H1 (cell line): Measurements from ENCODE around the gene CD180. TPM values are rescaled to one million over a fixed set of nuclear protein-coding genes. Genes with fewer than 3 reads are reported as not detected.

ENCODE experiments used
- CTCF ChIA-PET: fragments of 300-600 bp; sonication (Branson Sonifier 250); formaldehyde crosslinking; loops from one replicate; lab custom pipeline; 2021; ENCODE audit not compliant: partially characterized antibody; lab: Charles Lee
- POLR2A ChIA-PET: fragments of 300-600 bp; sonication (Branson Sonifier 250); formaldehyde crosslinking; loops from one replicate; lab custom pipeline; 2021; ENCODE audit warnings: inconsistent platforms; ENCODE audit not compliant: partially characterized antibody; lab: Charles Lee
- DNase-seq, 2 experiments: peaks; one replicate each; pipeline versions ENCODE4 v3.0.0 to v3.0.0-alpha.2; 2010 to 2022; ENCODE audit warnings: low spot score in 2 of 2, low read depth in 1 of 2, mixed read lengths in 1 of 2
- FAIRE-seq: peaks from 2 replicates; lab custom pipeline; 2011; peaks lifted over from hg19 to GRCh38; lab: Jason Lieb, UNC
- H2AFZ ChIP-seq: 2 replicates; pipeline ENCODE4 v1.8.1; 2012; ENCODE audit warnings: low read length, inconsistent platforms
- H2AK5ac ChIP-seq: 2 replicates; pipeline ENCODE4 v1.6.1; 2013; ENCODE audit warnings: low read depth, low read length
- H2BK120ac ChIP-seq: replicated peaks from 2 replicates; pipeline ENCODE3; 2013; ENCODE audit warnings: low read depth, low read length, inconsistent platforms
- H2BK12ac ChIP-seq: 2 replicates; pipeline ENCODE4 v1.6.1; 2013; ENCODE audit warnings: low read depth, low read length
- H2BK15ac ChIP-seq: 2 replicates; pipeline ENCODE4 v1.6.1; 2013; ENCODE audit warnings: low read length
- H2BK20ac ChIP-seq: 2 replicates; pipeline ENCODE4 v1.6.1; 2013; ENCODE audit warnings: low read length
- H2BK5ac ChIP-seq: 2 replicates; pipeline ENCODE4 v1.6.1; 2013; ENCODE audit warnings: low read depth, low read length
- H3K14ac ChIP-seq: 2 replicates; pipeline ENCODE4 v1.6.1; 2013; ENCODE audit warnings: inconsistent platforms; ENCODE audit not compliant: insufficient read length
- H3K18ac ChIP-seq: 2 replicates; pipeline ENCODE4 v1.6.1; 2013; ENCODE audit warnings: low read length; ENCODE audit errors: extremely low read depth
- H3K23ac ChIP-seq: 2 replicates; pipeline ENCODE4 v1.6.1; 2013; ENCODE audit warnings: inconsistent platforms; ENCODE audit not compliant: insufficient read length
- H3K23me2 ChIP-seq: 2 replicates; pipeline ENCODE4 v1.6.1; 2013; ENCODE audit warnings: low read depth, low read length
- H3K27ac ChIP-seq: 2 replicates; pipeline ENCODE4 v1.6.1; 2011; ENCODE audit warnings: low read depth, low read length, inconsistent platforms
- H3K27me3 ChIP-seq, 4 experiments: replicated peaks in 1 of 4; 1 replicate in 1 of 4; 2 replicates in 3 of 4; pipeline versions ENCODE4 v1.6.1 to v1.8.1; 2011 to 2013; ENCODE audit warnings: low read length in 3 of 4, mild to moderate bottlenecking in 3 of 4, inconsistent platforms in 2 of 4, mixed read lengths in 2 of 4, moderate library complexity in 1 of 4; ENCODE audit not compliant: control insufficient read depth in 3 of 4, insufficient read depth in 3 of 4; ENCODE audit errors: extremely low read depth in 1 of 4
- H3K36me3 ChIP-seq, 4 experiments: 2 replicates each; pipeline versions ENCODE4 v1.6.1 to v1.8.1; 2011 to 2013; ENCODE audit warnings: mild to moderate bottlenecking in 4 of 4, low read length in 3 of 4, moderate library complexity in 2 of 4, control low read depth in 1 of 4, inconsistent platforms in 1 of 4; ENCODE audit not compliant: insufficient read depth in 4 of 4, control insufficient read depth in 2 of 4
- H3K4ac ChIP-seq: replicated peaks from 2 replicates; pipeline ENCODE3; 2013; ENCODE audit warnings: low read length, low read depth, mixed read lengths, inconsistent platforms; ENCODE audit not compliant: insufficient read length
- H3K4me1 ChIP-seq, 4 experiments: replicated peaks in 1 of 4; 1 replicate in 1 of 4; 2 replicates in 3 of 4; pipeline versions ENCODE4 v1.6.1 to v1.8.1; 2011 to 2013; ENCODE audit warnings: low read length in 3 of 4, inconsistent platforms in 2 of 4, mixed read lengths in 1 of 4; ENCODE audit not compliant: insufficient read depth in 4 of 4, control insufficient read depth in 3 of 4
- H3K4me2 ChIP-seq, 2 experiments: 2 replicates each; pipeline versions ENCODE4 v1.6.1 to v1.8.1; 2011 to 2013; ENCODE audit warnings: low read depth in 2 of 2, low read length in 2 of 2, control low read depth in 1 of 2, inconsistent platforms in 1 of 2, mild to moderate bottlenecking in 1 of 2; ENCODE audit not compliant: insufficient read depth in 1 of 2
- H3K4me3 ChIP-seq, 4 experiments: fragments of 200-600, 300-600 bp in 1 of 4; sonication (generic), shearing (Covaris generic), sonication (Bioruptor Twin) in 1 of 4; 2 replicates each; pipeline versions ENCODE4 v1.5.1 to v1.8.1; 2011 to 2016; ENCODE audit warnings: low read length in 4 of 4, low read depth in 3 of 4, control low read depth in 2 of 4, inconsistent platforms in 2 of 4, mild to moderate bottlenecking in 2 of 4, mixed read lengths in 1 of 4, moderate library complexity in 1 of 4; ENCODE audit not compliant: insufficient read depth in 2 of 4; ENCODE audit errors: extremely low read depth in 1 of 4
- H3K56ac ChIP-seq: replicated peaks from 2 replicates; pipeline ENCODE3; 2013; ENCODE audit warnings: low read depth, mild to moderate bottlenecking, mixed read lengths, low read length, inconsistent platforms; ENCODE audit not compliant: insufficient read length
- H3K79me1 ChIP-seq: 2 replicates; pipeline ENCODE4 v1.6.1; 2013; ENCODE audit warnings: low read depth, low read length, control low read depth
- H3K79me2 ChIP-seq, 2 experiments: 2 replicates each; pipeline versions ENCODE4 v1.6.1 to v1.8.1; 2012 to 2013; ENCODE audit warnings: low read length in 2 of 2, mild to moderate bottlenecking in 2 of 2, inconsistent platforms in 1 of 2; ENCODE audit not compliant: insufficient read depth in 2 of 2, control insufficient read depth in 1 of 2
- H3K9ac ChIP-seq, 4 experiments: replicated peaks in 1 of 4; 1 replicate in 1 of 4; 2 replicates in 3 of 4; pipeline versions ENCODE4 v1.6.1 to v1.8.1; 2011 to 2013; ENCODE audit warnings: low read depth in 3 of 4, low read length in 3 of 4, control low read depth in 2 of 4, mild to moderate bottlenecking in 2 of 4, moderate library complexity in 2 of 4, inconsistent platforms in 1 of 4; ENCODE audit errors: extremely low read depth in 1 of 4
- H3K9me3 ChIP-seq, 2 experiments: 2 replicates each; pipeline versions ENCODE4 v1.6.1 to v1.8.1; 2012 to 2013; ENCODE audit warnings: mild to moderate bottlenecking in 2 of 2, moderate library complexity in 2 of 2, control low read depth in 1 of 2, inconsistent platforms in 1 of 2, low read depth in 1 of 2, low read length in 1 of 2, mixed read lengths in 1 of 2; ENCODE audit not compliant: insufficient read depth in 2 of 2
- H4K20me1 ChIP-seq, 2 experiments: replicated peaks in 1 of 2; 2 replicates each; pipeline versions ENCODE3 to v1.8.1; 2011 to 2013; ENCODE audit warnings: inconsistent platforms in 2 of 2, low read length in 2 of 2, mild to moderate bottlenecking in 1 of 2; ENCODE audit not compliant: insufficient read depth in 2 of 2, control insufficient read depth in 1 of 2
- H4K5ac ChIP-seq: 2 replicates; pipeline ENCODE4 v1.6.1; 2013; ENCODE audit warnings: low read length, low read depth, mixed read lengths, inconsistent platforms; ENCODE audit not compliant: insufficient read length
- H4K8ac ChIP-seq: 2 replicates; pipeline ENCODE4 v1.8.0; 2013; ENCODE audit warnings: mild to moderate bottlenecking, moderate library complexity, low read length, inconsistent platforms; ENCODE audit not compliant: insufficient read depth; ENCODE audit errors: extremely low read depth
- H4K91ac ChIP-seq: replicated peaks from 2 replicates; pipeline ENCODE3; 2013; ENCODE audit warnings: low read length, mixed read lengths, inconsistent platforms; ENCODE audit not compliant: insufficient read length
- HDAC2 ChIP-seq, 2 experiments: fragments of 300-600 bp in 1 of 2; sonication (generic) in 1 of 2; IDR thresholded peaks; 2 replicates each; pipeline ENCODE4 v1.6.1; 2011 to 2012; ENCODE audit warnings: low read depth in 2 of 2, low read length in 2 of 2, mild to moderate bottlenecking in 2 of 2, moderate library complexity in 2 of 2, borderline replicate concordance in 1 of 2, inconsistent platforms in 1 of 2
- KDM5A ChIP-seq: fragments of 200-600 bp; IDR thresholded peaks from 2 replicates; pipeline ENCODE4 v1.7.1; 2012; ENCODE audit warnings: mild to moderate bottlenecking, low read length, inconsistent platforms, mixed read lengths
- POLR2A ChIP-seq, 2 experiments: IDR thresholded peaks; 1 replicate in 1 of 2; 2 replicates in 1 of 2; pipeline ENCODE4 v1.6.1; 2011; ENCODE audit warnings: low read depth in 2 of 2, low read length in 2 of 2, mild to moderate bottlenecking in 2 of 2; ENCODE audit errors: control extremely low read depth in 1 of 2
- RAD21 ChIP-seq, 2 experiments: IDR thresholded peaks in 1 of 2; conservative IDR thresholded peaks in 1 of 2; 2 replicates each; pipeline ENCODE4 v1.6.1; 2011; ENCODE audit warnings: low read depth in 2 of 2, low read length in 2 of 2, improper control_type of control experiment in 1 of 2, inconsistent platforms in 1 of 2, mild to moderate bottlenecking in 1 of 2, moderate library complexity in 1 of 2
- SAP30 ChIP-seq: fragments of 300-600 bp; sonication (generic); IDR thresholded peaks from 2 replicates; pipeline ENCODE4 v1.7.1; 2012; ENCODE audit warnings: low read length, moderate library complexity, mild to moderate bottlenecking, inconsistent platforms; ENCODE audit not compliant: insufficient read depth, insufficient replicate concordance
- TAF7 ChIP-seq: optimal IDR thresholded peaks from 2 replicates; pipeline ENCODE3; 2011; ENCODE audit warnings: low read depth, mild to moderate bottlenecking, inconsistent platforms, low read length, moderate library complexity, borderline replicate concordance
- WGBS, 2 experiments: shearing (Covaris generic) in 1 of 2; methylation state at CpG; one replicate each; pipeline versions ENCODE4 v1.1.6 to v1.1.7; 2013 to 2015; ENCODE audit warnings: low lambda C conversion rate in 2 of 2, mixed read lengths in 2 of 2, inconsistent platforms in 1 of 2, low coverage in 1 of 2, missing lambda C conversion rate in 1 of 2; ENCODE audit not compliant: insufficient replicate concordance in 2 of 2, insufficient coverage in 1 of 2, insufficient read length in 1 of 2; ENCODE audit errors: extremely low coverage in 1 of 2, missing lambda C conversion rate in 1 of 2; 5-methylcytosine and 5-hydroxymethylcytosine counted together
- polyA plus RNA-seq, 7 experiments: library from polyadenylated mRNA; depleted of rRNA in 3 of 7; stranded (reverse) in 5 of 7; unstranded in 2 of 7; fragments of >200 nt in 5 of 7; fragments of 200-250 nt in 2 of 7; gene quantifications; 1 replicate in 5 of 7; 2 replicates in 1 of 7; 4 replicates in 1 of 7; pipeline versions ENCODE4 v1.2.1 to v1.2.3, GENCODE V29; 2011 to 2013; ENCODE audit warnings: missing spikeins in 2 of 7, mixed read lengths in 2 of 7
- total RNA-seq: library from RNA; stranded (reverse); fragmentation: NEBNext Ultra II Directional; extraction: Animal tissue kit (Norgen Biotek cat#: 25700); gene quantifications from 2 replicates; pipeline ENCODE4 v1.2.1, GENCODE V29; 2021
- TF ChIP-seq, protein P1 (sequence below): IDR thresholded peaks from 2 replicates; pipeline ENCODE4 v1.6.1; 2011; ENCODE audit warnings: low read length, improper control_type of control experiment
- TF ChIP-seq, protein P2 (sequence below), 3 experiments: IDR thresholded peaks; 1 replicate in 2 of 3; 2 replicates in 1 of 3; pipeline versions ENCODE4 v1.5.1 to v1.6.1; 2011; ENCODE audit warnings: low read length in 3 of 3, mild to moderate bottlenecking in 3 of 3, inconsistent platforms in 2 of 3, low read depth in 1 of 3, moderate library complexity in 1 of 3; ENCODE audit not compliant: insufficient read depth in 1 of 3; ENCODE audit errors: control extremely low read depth in 1 of 3

The CD180 gene
- total and polyA plus RNA-seq, 2 of the 8 experiments (the other 6 are each of a cell fraction or from before 2014, with no cell fraction given) = not detected

DNA sequence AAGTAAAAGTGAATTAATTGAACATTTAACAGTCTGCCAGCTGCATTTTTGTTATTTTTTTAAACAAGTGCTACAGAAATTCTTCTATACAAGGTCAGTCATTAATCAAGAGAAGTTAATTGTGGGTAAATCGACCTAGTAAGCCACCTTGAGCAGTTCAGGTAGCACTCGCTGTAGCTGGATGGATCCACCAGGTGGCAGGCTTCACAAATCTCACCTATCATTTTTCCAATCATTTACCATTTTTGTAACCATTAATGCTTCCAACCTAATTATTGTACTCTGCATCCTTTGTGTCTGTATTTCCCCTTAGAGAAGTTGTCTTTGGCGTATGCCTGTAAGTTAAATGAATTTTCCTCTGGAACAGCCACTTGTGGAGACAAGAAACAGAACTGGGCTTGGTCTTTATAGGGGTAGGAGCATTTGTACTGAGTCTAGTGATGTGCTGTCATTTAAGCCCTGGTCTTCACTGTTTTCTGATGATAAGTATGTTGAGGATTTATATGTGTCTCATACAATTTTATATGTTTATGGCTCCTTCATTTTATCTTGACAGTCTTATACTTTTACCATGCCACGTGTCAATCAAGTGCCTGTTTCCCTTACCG, 39.5 kb downstream of the CD180 start:
- no peak overlapping the region for H3K9ac ChIP-seq
- H3K23me2 ChIP-seq = no peaks in the 10 kb centered on the region
- no peak overlapping the region for H2BK120ac ChIP-seq
- H4K8ac ChIP-seq = no peak overlapping the region
- no peaks in the 10 kb centered on the region for H3K4me1 ChIP-seq
- no peaks in the 10 kb centered on the region for H3K36me3 ChIP-seq
- H3K79me1 ChIP-seq = no peaks in the 10 kb centered on the region
- 59% methylated on average over 5 of the region's 5 CpGs; no CpG with 5 or more reads in 1 of the 2 experiments for WGBS, 2 experiments
- DNase-seq = no peak
- H3K56ac ChIP-seq = no peak overlapping the region
- no peak overlapping the region for H2BK12ac ChIP-seq
- H2BK5ac ChIP-seq = no peak overlapping the region
- POLR2A ChIA-PET = no interaction called here
- H3K9me3 ChIP-seq = no peaks in the 10 kb centered on the region
- H3K4me3 ChIP-seq = no peak overlapping the region
- H2AK5ac ChIP-seq = no peak overlapping the region
- H3K14ac ChIP-seq = no peak overlapping the region
- CTCF ChIA-PET = interaction anchor here (0.6 to 6.3 kb wide), 26 partner anchors 9 to 784 kb away, joined by 3 to 48 read pairs (median 3); no protein-coding TSS in a partner anchor
- H3K4ac ChIP-seq = no peak overlapping the region
- H2BK15ac ChIP-seq = no peak overlapping the region
- FAIRE-seq = peak; percentile 87
- H2BK20ac ChIP-seq = no peak overlapping the region
- H4K91ac ChIP-seq = no peak overlapping the region
- H3K18ac ChIP-seq = no peak overlapping the region
- H3K27me3 ChIP-seq = no peaks in the 10 kb centered on the region
- no peaks in the 10 kb centered on the region for H3K79me2 ChIP-seq
- H3K27ac ChIP-seq = no peak overlapping the region
- H2AFZ ChIP-seq = no peak overlapping the region
- H3K23ac ChIP-seq = no peak overlapping the region
- H4K20me1 ChIP-seq = no peaks in the 10 kb centered on the region
- H3K4me2 ChIP-seq = no peak overlapping the region
- H4K5ac ChIP-seq = no peak overlapping the region
- TF ChIP-seq SAP30 (no peak), HDAC2 (IDR thresholded peaks at IDR 0.05; ENCODE audit: borderline replicate concordance in 1 of 2, low read depth in 2 of 2, low read length in 2 of 2) (no peak), TAF7 (no peak), RAD21 (IDR thresholded peaks at IDR 0.05 in 1 of 2, conservative IDR thresholded peaks at IDR 0.05 in 1 of 2; ENCODE audit: low read depth in 2 of 2, low read length in 2 of 2) (peak; percentile 61 to 71), POLR2A (IDR thresholded peaks at IDR 0.05; ENCODE audit: control extremely low read depth in 1 of 2, low read depth in 2 of 2, low read length in 2 of 2) (no peak), KDM5A (no peak)
- TF ChIP-seq, protein P1, sequence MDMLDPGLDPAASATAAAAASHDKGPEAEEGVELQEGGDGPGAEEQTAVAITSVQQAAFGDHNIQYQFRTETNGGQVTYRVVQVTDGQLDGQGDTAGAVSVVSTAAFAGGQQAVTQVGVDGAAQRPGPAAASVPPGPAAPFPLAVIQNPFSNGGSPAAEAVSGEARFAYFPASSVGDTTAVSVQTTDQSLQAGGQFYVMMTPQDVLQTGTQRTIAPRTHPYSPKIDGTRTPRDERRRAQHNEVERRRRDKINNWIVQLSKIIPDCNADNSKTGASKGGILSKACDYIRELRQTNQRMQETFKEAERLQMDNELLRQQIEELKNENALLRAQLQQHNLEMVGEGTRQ = no peak
- TF ChIP-seq, protein P2, sequence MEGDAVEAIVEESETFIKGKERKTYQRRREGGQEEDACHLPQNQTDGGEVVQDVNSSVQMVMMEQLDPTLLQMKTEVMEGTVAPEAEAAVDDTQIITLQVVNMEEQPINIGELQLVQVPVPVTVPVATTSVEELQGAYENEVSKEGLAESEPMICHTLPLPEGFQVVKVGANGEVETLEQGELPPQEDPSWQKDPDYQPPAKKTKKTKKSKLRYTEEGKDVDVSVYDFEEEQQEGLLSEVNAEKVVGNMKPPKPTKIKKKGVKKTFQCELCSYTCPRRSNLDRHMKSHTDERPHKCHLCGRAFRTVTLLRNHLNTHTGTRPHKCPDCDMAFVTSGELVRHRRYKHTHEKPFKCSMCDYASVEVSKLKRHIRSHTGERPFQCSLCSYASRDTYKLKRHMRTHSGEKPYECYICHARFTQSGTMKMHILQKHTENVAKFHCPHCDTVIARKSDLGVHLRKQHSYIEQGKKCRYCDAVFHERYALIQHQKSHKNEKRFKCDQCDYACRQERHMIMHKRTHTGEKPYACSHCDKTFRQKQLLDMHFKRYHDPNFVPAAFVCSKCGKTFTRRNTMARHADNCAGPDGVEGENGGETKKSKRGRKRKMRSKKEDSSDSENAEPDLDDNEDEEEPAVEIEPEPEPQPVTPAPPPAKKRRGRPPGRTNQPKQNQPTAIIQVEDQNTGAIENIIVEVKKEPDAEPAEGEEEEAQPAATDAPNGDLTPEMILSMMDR (IDR thresholded peaks at IDR 0.05; ENCODE audit: control extremely low read depth in 1 of 3, insufficient read depth in 1 of 3, low read depth in 1 of 3, low read length in 3 of 3) = peak; percentile 54 to 79 (median 55)
